Body of pancreas (tissue), 4 donors: ENCODE results near the gene MRPS15. TPM values are rescaled to one million over a fixed set of nuclear protein-coding genes. Genes with fewer than 3 reads are reported as not detected.

Source experiments
- ATAC-seq: fragments of 150-250 bp; one replicate; pipeline ENCODE4 v1.9.1; 2016
- DNase-seq, 4 donors: peaks; one replicate each; pipeline ENCODE4 v3.0.0-alpha.2; 2019
- H3K27ac ChIP-seq, 4 donors: fragments of 200-600 bp; sonication (generic); 1 replicate in 3 of 4; 2 replicates in 1 of 4; pipeline versions ENCODE4 v1.5.1 to v1.6.1; 2016 to 2019; ENCODE audit warnings: mild to moderate bottlenecking in 1 of 4, mixed read lengths in 1 of 4, moderate library complexity in 1 of 4
- H3K27me3 ChIP-seq, 2 donors: fragments of 200-600 bp; sonication (generic); one replicate each; pipeline ENCODE4 v1.6.0; 2016; ENCODE audit warnings: mild to moderate bottlenecking in 1 of 2
- H3K36me3 ChIP-seq, 2 donors: fragments of 200-600 bp; sonication (generic); replicated peaks in 1 of 2; 2 replicates each; pipeline ENCODE4 v1.5.1; 2016; ENCODE audit warnings: low read depth in 2 of 2; ENCODE audit not compliant: insufficient read depth in 1 of 2
- H3K4me1 ChIP-seq: fragments of 200-600 bp; sonication (generic); one replicate; pipeline ENCODE4 v1.6.0; 2016
- H3K4me3 ChIP-seq, 2 donors: fragments of 200-600 bp; sonication (generic); 1 replicate in 1 of 2; 2 replicates in 1 of 2; pipeline ENCODE4 v1.5.1; 2016 to 2019
- H3K9me3 ChIP-seq, 3 donors: fragments of 200-600 bp; sonication (generic); 1 replicate in 2 of 3; 2 replicates in 1 of 3; pipeline ENCODE4 v1.5.1; 2016
- POLR2A ChIP-seq, 3 donors: fragments of 450-650 bp; IDR thresholded peaks; one replicate each; pipeline ENCODE4 v1.6.1; 2016; ENCODE audit warnings: antibody characterized with exemption in 3 of 3, mild to moderate bottlenecking in 2 of 3
- WGBS, 2 donors: methylation state at CpG; one replicate each; pipeline ENCODE4 v1.1.5; 2017; 5-methylcytosine and 5-hydroxymethylcytosine counted together
- intact Hi-C: fragments of 100-400 bp; cut with DNase I; formaldehyde crosslinking; loops from one replicate; pipeline ENCODE4 v1.15.1; 2023
- total RNA-seq, 2 donors: library from RNA; depleted of rRNA; stranded (reverse); fragments of >200 nt; gene quantifications; one replicate each; pipeline ENCODE4 v1.1.0, GENCODE V29; 2016
- TF ChIP-seq, protein P1 (sequence below), 7 experiments: fragments of 450-650 bp in 4 of 7; fragments of 200-600 bp in 3 of 7; sonication (generic) in 3 of 7; IDR thresholded peaks; one replicate each; pipeline ENCODE4 v1.5.1; 2016 to 2019; ENCODE audit warnings: antibody characterized with exemption in 7 of 7

The MRPS15 gene
- total RNA-seq, 2 donors from 2014 or later: 24.4 to 31.1 TPM

DNA sequence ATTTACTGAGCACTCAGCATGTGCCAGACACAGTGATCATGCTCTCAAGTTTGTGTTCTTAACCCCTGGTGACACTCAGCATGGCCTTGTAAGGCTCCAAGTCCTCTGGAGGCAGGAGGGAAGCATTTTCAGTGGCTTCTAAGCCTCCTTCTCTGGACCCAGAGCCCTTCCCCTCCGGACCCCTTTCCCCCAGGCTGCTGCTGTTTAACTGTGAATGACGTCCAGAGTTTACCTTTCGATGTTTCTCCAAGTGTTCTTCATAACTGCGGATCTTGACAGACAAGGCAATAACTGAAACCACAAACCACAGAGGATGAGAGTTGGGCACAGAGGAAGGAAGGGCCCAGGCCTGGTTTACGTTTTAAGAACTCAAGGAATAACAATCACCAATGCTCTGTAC, 6.5 kb downstream of the MRPS15 start:
- H3K4me1 ChIP-seq: no peaks in the 10 kb centered on the region
- H3K27me3 ChIP-seq: no peaks in the 10 kb centered on the region
- H3K4me3 ChIP-seq: no peak overlapping the region
- H3K27ac ChIP-seq: no peak overlapping the region
- TF ChIP-seq POLR2A (IDR thresholded peaks at IDR 0.05): no peak
- TF ChIP-seq, protein P1, sequence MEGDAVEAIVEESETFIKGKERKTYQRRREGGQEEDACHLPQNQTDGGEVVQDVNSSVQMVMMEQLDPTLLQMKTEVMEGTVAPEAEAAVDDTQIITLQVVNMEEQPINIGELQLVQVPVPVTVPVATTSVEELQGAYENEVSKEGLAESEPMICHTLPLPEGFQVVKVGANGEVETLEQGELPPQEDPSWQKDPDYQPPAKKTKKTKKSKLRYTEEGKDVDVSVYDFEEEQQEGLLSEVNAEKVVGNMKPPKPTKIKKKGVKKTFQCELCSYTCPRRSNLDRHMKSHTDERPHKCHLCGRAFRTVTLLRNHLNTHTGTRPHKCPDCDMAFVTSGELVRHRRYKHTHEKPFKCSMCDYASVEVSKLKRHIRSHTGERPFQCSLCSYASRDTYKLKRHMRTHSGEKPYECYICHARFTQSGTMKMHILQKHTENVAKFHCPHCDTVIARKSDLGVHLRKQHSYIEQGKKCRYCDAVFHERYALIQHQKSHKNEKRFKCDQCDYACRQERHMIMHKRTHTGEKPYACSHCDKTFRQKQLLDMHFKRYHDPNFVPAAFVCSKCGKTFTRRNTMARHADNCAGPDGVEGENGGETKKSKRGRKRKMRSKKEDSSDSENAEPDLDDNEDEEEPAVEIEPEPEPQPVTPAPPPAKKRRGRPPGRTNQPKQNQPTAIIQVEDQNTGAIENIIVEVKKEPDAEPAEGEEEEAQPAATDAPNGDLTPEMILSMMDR (IDR thresholded peaks at IDR 0.05): no peak
- ATAC-seq (no peak), DNase-seq (no peak)
- intact Hi-C loops: no loop called here
- no peaks in the 10 kb centered on the region for H3K9me3 ChIP-seq
- H3K36me3 ChIP-seq: peaks cover 0 to 27% of the 10 kb centered on the region in 2 donors
- WGBS, 2 donors: 46 to 76% methylated on average over 5 of the region's 5 CpGs

DNA sequence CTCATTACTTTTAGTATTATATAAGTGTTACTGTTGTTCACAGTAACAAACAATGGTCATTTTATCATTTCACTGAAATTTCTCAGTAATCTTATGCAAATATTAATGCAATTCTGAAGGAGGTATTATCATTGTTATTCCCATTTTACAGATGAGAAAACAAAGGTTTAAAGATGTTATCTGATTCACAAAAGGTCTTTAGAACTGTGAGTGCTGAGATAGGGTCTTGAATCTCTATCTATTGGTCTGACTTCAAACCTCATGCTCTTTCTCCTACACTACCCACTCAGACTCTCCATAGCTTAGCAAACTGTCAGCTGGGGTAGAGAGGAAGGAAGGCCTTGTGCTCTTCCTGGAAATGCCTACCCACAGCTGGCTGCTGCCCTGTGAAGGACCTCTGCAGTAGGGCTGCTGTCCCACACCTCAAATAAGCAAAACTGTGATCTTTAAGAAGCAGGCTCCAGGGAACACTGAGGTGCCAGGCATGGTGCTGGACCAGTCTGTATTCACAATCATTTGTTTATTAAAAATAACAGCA, 7.7 kb downstream of the MRPS15 start:
- no peaks in the 10 kb centered on the region for H3K4me1 ChIP-seq
- intact Hi-C loops: no loop called here
- DNase-seq (no peak), ATAC-seq (no peak)
- no peak for TF ChIP-seq POLR2A (IDR thresholded peaks at IDR 0.05)
- TF ChIP-seq, protein P1 (IDR thresholded peaks at IDR 0.05): no peak
- no peaks in the 10 kb centered on the region for H3K27me3 ChIP-seq
- H3K9me3 ChIP-seq: no peaks in the 10 kb centered on the region
- no peak overlapping the region for H3K27ac ChIP-seq
- no peak overlapping the region for H3K4me3 ChIP-seq
- H3K36me3 ChIP-seq: peaks cover 0 to 27% of the 10 kb centered on the region in 2 donors

DNA sequence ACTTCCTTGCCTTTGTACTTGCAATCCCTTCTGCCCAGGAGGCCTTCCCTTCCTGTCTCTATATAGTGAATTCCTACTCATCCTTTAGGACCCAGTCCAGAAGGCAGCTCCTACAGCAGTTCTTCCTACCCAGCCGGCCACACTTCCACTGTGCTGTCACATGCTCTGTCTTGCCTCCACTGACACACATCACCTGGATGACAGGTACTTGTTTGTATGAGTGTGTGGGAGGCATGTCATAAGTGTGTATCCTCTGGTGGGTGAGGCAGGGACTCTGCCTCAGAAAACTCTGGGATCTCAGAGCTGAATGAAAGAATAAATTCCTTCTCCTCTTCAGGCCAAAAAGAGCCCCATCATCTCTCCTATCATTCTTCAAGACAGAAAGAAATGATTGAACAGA, 8.8 kb downstream of the MRPS15 start:
- Histone ChIP-seq H3K4me3 (no peak overlapping the region), H3K36me3 (peaks cover 0 to 20% of the 10 kb centered on the region in 2 donors), H3K4me1 (peaks cover 10% of the 10 kb centered on the region), H3K27ac (no peak overlapping the region), H3K9me3 (no peaks in the 10 kb centered on the region), H3K27me3 (no peaks in the 10 kb centered on the region)
- DNase-seq: no peak
- no peak for ATAC-seq
- WGBS, 2 donors: 61 to 80% methylated on average over 1 of the region's 1 CpG
- intact Hi-C loops: no loop called here
- TF ChIP-seq, protein P1 (IDR thresholded peaks at IDR 0.05): no peak
- TF ChIP-seq POLR2A (IDR thresholded peaks at IDR 0.05): no peak

DNA sequence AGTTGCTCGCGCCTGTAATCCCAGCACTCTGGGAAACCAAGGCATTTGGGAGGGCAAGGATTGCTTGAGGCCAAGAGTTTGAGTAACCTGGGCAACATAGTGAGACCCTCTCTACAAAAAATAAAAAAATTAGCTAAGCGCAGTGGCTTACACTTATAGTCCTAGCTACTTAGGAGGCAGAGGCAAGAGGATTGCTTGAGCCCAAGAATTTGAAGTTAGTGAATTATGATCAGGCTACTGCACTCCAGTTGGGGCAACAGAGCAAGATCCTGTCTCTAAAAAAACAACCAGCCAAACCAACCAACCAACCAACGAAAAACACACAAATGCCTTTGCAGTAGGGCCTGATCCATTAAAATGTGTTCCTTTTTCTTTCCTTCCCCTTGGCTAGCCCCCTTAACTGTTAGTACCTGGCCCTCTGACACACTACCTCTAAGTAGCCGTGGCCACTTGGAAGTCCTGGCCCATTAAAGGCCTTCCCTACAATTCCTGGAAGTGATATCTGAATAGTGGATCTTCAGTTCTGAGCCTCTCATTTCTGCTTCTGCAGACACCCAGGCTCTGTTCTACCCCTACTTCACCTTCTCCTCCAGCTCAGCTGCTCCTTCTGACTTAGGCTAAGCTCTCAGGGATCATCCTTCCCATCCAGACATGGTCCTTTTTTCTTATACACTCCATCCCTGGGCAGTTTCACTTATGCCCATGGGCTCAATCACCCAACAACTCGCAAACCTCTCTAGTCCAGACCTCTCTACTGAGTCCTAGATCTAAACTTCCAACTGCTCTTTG, 10.4 kb downstream of the MRPS15 start:
- DNase-seq: no peak
- Histone ChIP-seq H3K27ac (no peak overlapping the region), H3K4me1 (peaks cover 14% of the 10 kb centered on the region), H3K9me3 (no peaks in the 10 kb centered on the region), H3K4me3 (no peak overlapping the region), H3K27me3 (no peaks in the 10 kb centered on the region), H3K36me3 (peaks cover 0 to 17% of the 10 kb centered on the region in 2 donors)
- intact Hi-C loops: no loop called here
- 83 to 85% methylated on average over 6 of the region's 6 CpGs for WGBS, 2 donors
- ATAC-seq: no peak
- no peak for TF ChIP-seq POLR2A (IDR thresholded peaks at IDR 0.05)
- TF ChIP-seq, protein P1 (IDR thresholded peaks at IDR 0.05): no peak

DNA sequence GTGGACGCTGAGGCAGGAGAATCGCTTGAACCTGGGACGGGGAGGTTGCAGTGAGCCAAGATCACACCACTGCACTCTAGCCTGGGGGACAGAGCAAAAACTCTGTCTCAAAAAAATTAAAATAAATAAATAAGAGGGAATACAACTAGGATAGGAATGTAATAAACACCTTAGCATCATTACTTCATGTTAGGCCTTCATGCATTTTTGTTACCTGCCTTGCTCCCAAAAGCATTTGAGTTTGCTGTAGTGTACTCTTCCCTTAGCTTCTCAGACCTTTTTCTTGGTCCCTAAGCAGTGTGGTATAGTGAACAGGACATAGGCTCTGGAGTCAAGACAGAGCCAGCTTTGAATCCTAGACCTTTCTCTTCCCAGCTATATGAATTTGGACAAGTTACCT, 11.1 kb downstream of the MRPS15 start:
- intact Hi-C loops: no loop called here
- Histone ChIP-seq H3K4me3 (no peak overlapping the region), H3K27me3 (no peaks in the 10 kb centered on the region), H3K36me3 (peaks cover 0 to 17% of the 10 kb centered on the region in 2 donors), H3K27ac (no peak overlapping the region), H3K9me3 (no peaks in the 10 kb centered on the region), H3K4me1 (peaks cover 14% of the 10 kb centered on the region)
- 85 to 90% methylated on average over 3 of the region's 3 CpGs for WGBS, 2 donors
- no peak for TF ChIP-seq POLR2A (IDR thresholded peaks at IDR 0.05)
- TF ChIP-seq, protein P1 (IDR thresholded peaks at IDR 0.05): no peak
- no peak for DNase-seq
- no peak for ATAC-seq
